ENCODE data around the gene RBM19.
"Not testable (repeated sequence)": the region's sequence is repeated elsewhere in the genome, so short reads cannot be mapped to it uniquely, and the experiment has no call there.

Gene RBM19

DNA sequence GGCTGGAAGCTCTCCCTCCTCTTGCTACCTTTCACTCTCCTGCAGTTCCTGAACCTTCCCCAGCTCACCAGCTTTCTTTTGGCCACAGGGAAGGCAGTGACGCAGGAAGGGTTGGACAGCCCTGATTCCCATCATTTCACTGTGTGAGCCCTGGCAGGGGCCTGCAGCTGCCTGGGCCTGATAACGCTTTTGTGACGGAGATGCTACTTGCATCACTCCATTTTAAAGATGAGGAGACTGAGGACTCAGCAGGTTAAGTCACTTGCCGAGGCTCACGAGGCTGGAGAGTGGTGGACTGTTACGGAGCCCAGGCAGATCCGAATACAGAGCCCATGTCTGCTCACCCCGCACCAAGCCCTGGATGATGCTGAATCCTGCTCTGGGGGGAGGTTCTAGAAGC lies 145.3 kb downstream of the RBM19 start:
- DNase-seq = no peak

- DNase-seq = no peak
These were observed 145.8 kb downstream of the RBM19 start for GRCh38 chr12:113820309-113820708.

GRCh38 chr12:113819495-113819894 lies 146.6 kb downstream of the RBM19 start:
- no peak for DNase-seq

DNA sequence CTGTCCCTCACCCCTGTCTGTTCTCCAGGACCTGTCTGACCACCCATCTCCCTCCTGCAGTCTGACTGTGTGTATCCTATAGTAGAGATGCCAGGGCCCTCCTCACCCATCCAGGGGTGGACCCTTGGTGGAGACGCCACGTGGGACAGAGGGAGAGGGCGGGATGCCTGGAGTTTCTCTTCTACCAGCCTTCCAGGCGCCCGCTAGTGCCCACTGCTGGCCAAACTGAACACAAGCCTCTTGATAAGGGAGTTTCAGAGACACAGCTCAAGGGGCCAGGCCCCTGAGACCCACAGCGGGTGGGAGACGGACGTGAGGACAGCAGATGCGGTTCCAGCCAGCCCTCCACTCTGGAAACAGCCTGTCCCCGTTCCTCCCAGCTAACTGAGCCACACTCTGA lies 147.3 kb downstream of the RBM19 start:
- DNase-seq = no peak

- DNase-seq = no peak
These were observed 147.8 kb downstream of the RBM19 start for GRCh38 chr12:113818283-113818682.

DNA sequence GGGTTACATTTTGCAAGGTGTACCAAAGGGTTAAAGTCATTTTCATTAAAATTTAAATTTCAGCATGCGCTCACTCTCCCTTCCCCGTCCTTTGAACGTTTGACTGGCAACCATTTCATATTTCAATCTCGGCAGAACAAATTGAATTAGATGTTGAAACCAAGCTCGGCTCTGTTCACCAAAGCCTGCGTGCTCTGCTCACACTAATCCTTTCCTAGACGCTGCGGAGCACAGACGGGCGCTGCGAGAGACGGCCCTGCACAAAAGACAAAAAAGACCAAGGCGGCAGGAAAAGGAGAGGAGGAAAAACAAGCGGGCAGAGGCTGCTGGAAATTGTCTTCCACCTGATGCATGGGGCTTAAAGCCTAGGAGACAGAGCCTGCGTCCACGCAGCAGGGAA lies 149.3 kb downstream of the RBM19 start:
- no peak for DNase-seq

GRCh38 chr12:113815031-113815430 lies 151.1 kb downstream of the RBM19 start:
- no peak for DNase-seq

DNA sequence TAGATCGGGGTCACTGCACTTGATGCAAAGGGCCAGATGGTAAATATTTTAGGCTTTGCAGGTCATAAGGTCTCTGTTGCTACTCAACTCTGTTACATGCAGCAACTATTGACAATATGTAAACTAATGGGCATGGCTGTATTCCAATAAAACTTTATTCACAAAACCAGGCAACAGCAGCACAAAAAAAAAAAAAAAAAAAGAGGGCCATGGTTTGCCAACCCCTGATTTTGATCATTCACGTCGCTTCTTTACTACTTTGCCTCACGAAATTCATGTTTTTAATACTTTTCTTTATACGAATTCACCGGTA lies 152.9 kb downstream of the RBM19 start:
- no peak for DNase-seq

DNA sequence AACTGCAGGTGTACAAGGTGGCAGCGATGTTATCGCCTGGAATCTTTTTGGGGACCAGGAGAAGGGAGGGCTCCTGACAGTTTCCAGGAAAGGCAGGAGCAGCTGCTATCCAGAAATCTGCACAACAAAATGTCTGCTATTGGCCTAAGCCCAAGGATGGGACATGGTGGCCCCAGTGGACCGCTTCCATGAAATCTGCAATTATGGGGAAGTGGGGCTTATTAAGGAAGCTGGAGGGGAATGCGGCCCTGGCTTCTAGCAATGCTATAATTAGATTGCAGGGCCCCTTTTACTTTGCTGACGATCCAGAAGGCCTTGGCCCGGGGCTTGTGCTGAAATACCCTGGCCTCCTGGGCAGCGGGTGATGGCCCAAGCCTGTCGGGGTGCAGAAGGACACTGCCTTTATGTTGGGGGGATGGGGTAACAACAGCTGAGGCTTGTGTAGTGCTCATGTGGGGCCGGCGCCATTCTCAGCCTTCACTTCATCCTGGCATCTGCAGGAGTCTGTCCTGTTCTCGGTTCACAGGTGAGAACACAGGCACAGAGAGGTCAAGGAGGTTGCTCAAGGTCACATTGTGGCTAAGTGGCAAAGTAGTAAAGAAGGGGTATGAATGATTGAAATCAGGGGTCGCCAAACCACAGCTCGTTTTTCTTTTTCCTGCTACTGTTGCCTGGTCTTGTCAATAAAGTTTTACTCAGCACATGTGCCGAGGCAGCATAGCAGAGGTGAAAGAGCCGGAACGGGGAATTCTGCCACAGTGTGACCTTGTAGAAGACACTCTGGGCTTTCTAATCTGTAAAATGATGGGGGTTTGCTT lies 153.5 kb downstream of the RBM19 start:
- DNase-seq = no peak

DNA sequence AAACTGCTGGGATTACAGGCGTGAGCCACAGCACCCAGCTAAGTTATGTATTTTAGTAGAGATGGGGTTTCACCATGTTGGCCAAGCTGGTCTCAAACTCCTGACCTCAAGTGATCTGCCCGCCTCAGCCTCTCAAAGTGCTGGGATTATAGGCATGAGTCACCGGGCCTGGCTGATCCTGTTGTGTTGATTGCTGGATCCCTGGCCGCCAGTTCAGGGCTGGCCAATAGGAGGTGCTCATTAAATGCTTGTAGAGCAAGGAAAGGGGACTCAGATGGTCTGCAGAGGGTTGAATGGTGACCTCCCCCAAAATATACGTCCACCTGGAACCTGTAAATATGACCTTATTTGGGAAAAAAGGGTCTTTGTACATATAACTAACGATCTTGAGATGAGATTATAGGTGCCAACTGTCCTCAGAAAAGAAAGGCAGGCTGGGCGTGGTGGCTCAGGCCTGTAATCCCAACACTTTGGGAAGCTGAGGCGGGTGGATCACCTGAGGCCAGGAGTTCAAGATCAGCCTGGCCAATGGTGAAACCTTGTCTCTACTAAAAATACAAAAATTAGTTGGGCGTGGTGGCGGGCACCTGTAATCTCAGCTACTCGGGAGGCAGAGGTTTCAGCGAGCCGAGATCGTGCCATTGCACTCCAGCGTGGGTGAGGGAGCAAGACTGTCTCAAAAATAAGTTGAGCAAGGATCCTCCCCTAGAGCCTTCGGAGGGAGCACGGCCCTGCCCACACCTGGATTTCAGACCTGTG lies 156.5 kb downstream of the RBM19 start:
- DNase-seq = not testable (repeated sequence)

DNA sequence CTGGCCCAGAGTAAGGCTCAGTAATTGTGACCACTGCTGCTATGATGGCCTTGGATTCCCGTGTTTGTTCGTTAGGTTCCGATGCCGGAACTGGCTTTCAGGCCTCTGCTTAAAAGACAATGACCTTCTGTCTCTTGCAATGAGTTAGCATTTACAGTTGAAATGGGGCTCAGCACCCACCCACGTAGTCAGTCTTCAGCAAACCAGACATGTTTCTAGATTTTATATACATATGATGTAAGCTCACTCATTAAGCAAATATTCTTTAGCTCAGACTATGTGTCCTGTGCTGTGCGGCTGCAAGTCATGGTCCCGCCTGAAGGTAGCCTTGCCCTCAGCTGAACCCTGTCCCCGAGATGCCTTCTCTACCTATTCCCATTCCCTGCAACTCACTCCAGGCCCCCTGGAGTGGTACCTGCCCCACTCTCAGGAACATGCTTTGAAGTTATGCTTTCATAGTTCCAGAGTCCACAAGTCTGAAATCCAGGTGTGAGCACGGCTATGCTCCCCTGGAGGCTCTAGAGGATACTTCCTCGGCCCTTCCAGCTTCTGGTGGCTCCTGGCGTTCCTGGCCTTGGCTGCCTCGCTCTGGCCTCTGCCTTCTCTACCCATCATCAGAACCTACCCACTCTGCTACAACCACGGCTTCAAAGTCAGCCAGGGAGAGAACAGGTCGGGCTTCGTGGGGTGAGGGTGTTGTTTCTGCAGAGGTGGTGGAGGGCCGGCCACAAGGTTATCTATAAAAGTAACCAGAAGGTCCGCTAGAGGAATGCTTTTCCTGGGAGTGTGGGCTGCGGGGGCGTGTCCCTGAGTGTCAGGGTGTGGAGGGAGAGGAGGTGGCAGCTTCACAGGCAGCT lies 157.8 kb downstream of the RBM19 start:
- DNase-seq = no peak

- DNase-seq = no peak
These were observed 160.5 kb downstream of the RBM19 start for GRCh38 chr12:113805673-113806072.

DNA sequence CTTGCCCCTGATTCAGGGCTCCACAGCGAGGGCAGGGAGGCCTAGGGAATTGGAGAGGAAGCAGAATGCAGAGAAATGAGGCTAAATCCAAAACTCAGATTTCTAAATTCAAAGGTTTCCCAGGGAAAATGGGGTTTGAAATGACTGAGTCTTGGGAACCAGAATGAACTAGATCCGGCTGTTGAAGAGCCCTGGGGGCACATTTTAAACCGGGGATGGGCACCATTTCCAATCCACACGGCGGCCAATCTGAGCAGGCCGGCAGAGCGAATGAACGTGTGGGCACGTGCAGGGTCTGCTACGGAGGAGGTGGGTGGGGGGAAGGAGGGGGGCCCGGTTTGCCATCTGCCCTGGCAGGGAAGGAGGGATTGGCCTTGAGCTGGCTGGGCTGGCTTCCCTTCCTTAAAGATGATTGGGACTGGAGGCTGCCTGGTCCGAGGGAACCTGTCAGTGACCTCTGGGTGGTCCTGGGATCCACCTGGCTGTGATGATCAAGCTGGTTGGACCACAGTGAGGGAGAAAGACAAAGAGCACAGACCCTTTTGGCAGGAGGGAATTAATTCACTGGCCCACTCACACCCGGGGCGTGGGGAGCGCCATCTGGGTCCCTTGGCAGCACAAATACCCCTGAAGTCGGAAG lies 161.0 kb downstream of the RBM19 start:
- no peak for DNase-seq

GRCh38 chr12:113803759-113804140 lies 162.4 kb downstream of the RBM19 start:
- no peak for DNase-seq

GRCh38 chr12:113802966-113803758 lies 163.0 kb downstream of the RBM19 start:
- no peak for DNase-seq

DNA sequence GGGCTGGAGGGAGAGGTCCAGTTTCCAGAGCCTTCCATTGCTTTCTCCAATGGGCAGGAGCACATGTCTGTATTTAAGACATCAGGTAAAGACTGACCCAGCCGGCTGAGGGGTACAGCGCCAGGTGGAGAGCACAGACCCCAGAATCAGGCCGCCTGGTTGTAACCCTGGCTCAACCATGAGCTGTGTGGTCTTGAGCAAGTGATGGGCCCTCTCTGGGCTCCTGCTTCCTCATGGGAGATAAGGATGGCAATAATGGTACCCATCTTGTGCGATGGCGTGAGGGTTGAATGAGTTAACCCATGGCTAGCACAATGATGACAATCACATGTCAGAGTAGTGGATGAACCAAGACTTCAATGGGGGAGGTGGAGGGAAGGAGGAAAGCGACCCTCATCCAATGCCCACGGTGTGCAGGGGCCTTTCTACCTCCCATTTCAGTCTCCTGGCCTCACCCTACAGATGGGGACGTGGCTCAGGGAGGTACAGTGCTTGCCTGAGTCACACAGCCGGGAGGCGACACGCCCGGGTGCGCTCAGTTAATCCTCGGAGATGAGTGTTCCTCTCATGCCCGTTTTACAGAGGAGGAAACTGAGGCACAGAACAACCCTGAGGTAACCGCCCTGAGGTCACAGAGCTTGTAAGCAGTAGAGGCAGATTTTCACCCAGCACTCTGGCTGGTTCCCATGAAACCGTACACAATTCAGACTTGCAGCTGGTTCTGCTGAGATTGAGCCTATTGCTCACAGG lies 163.9 kb downstream of the RBM19 start:
- DNase-seq = no peak

DNA sequence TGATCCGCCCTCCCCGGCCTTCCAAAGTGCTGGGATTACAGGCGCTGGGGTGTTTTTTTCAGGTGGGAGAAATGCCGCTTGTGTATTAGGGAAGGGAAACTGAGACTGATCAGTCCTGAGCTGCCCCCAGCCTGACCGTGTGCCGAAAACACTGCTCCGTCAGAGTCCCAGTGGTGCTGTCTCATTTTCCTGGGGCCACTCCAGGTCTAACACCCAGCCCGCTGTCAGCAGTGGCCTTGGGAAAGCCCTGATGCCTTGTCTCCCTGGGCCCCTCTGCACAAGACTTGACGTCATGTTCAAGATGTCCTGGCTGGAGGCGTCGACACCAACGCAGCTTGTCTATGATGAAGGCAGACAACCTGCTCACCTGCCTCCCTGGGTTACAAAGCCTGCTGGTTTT lies 165.9 kb downstream of the RBM19 start:
- DNase-seq = no peak

DNA sequence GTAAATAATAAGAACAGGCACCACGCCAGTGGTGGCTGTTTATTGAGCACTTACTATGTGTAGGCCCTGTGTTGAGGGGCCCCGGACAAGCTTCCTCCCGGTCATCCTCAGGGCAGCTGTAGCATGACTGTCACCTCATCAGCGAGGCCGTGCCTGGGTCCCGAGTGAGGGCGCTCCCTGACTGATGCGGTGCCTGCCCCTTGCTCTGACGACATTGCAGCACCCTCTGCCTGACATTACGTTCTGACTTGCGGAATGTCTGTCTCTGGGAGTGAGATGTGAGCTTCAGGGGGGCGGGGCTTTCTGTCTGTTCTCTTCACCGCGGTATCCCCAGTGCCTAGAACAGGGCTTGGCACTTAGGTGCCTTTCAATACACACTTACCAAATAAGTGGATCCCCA lies 167.6 kb downstream of the RBM19 start:
- no peak for DNase-seq

DNA sequence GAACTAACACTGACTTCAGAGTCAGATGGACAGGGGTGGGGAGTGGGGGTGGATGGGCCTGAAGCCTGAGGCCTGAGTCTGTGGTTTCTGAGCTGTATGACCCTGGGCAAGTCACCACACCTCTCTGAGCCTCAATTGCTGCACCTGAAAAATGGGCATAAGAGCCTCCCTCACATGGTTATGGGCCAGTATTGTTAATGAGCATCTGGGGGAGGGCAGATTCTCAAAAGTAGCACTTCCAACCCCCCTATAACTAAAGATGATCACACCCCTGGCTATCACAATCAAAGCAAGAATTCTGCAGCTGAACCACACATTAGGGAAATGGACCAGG lies 168.6 kb downstream of the RBM19 start:
- no peak for DNase-seq

DNA sequence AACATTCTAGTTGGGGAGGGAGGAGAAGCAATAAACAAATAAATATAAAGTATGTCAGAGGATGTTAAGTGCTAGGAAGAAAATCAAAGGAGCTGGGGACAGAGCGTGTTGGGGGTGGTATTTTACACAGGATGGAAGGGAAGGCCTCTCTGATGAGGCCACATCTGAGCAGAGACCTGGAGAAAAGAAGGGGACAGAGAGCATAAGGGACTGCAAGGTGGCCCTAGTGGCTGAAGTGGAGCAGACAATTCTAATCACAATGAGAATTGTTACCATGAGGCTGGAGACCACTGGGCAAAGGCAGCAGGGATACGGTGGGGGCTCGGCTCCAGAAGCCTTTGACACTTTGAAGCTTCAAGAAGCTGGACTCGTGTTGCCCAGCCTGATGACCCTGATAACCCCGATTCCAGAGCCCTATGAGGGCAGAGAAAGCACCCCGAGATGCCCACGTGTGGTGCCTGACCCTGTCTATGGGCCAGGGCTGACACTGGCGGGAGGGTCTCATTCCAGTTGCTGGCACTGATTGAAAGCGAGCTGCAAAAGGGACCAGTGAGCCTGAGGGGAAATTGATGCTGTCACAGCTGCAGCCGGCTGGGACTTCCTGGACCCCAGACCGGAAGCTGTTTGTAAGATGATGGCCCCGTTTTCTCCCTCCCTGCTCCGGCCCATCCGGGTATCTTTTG lies 169.1 kb downstream of the RBM19 start:
- DNase-seq = no peak

All from stimulated activated CD4-positive, alpha-beta T cell treated with anti-CD3 and anti-CD28 coated beads, Interleukin-2, amount 100 ng/mL, for 48 hours (primary cell).